GM18526 (cell line): ENCODE results near the gene HEPHL1.

ENCODE experiments used
- POLR2A ChIP-seq: IDR thresholded peaks from 3 replicates; pipeline ENCODE4 v1.6.1; 2011; ENCODE audit not compliant: insufficient read length; ENCODE audit errors: extremely low read depth

The HEPHL1 gene, protein sequence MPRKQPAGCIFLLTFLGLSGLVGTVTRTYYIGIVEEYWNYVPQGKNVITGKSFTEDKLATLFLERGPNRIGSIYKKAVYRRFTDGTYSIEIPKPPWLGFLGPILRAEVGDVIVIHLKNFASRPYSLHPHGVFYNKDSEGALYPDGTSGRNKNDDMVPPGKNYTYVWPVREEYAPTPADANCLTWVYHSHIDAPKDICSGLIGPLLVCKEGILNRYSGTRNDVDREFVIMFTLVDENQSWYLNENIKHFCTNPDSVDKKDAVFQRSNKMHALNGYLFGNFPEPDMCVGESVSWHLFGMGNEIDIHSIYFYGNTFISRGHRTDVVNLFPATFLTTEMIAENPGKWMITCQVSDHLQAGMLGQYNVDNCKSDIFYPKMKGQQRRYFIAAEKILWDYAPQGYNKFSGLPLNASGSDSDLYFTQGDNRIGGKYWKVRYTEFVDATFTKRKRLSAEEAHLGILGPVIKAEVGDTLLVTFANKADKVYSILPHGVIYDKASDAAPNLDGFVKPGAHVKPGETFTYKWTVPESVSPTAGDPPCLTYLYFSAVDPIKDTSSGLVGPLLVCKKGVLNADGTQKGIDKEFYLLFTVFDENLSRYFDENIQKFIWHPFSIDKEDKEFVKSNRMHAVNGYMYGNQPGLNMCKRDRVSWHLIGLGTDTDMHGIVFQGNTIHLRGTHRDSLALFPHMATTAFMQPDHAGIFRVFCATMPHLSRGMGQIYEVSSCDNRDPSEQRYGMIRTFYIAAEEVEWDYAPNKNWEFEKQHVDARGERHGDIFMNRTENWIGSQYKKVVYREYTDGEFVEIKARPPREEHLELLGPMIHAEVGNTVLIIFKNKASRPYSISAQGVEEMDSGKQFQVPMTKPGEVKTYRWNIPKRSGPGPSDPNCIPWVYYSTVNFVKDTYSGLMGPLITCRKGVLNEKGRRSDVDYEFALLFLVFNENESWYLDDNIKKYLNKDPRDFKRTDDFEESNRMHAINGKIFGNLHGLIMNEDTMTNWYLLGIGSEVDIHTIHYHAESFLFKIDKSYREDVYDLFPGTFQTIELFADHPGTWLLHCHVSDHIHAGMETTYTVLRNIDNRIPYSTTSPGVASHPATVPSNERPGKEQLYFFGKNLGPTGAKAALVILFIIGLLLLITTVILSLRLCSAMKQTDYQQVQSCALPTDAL

DNA sequence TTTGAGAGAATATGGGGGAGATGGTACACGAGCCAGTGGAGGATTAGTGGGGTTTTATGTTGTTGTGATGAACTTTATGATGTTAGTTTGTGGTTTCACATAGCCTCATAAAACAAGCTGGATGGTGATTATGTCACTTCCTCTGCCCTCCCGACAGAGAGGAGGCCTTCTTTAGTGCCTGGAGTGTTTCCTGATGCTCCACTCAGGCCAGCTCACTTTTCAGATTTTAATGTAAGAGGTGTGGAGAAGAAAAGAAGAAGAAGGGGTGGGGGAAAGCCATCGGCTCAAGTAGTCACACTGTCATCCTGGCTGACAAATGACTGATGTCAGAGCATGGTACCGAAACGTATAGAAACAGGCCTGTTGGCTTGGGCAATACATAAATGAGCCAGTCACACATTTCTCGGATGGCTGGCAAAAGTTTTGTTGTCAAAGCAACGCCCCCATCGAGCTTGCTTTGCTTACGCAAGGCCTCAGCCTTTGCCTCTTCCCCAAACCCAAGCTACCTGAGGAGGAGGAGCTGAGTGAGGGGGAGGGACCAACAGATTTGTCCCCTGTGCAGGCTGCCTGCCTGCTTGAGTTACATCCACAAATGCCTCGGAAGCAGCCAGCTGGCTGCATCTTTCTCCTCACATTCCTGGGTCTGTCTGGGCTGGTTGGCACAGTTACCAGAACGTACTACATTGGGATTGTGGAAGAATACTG lies at the start of gene HEPHL1:
Gene HEPHL1 (plus strand): TSS at position 578 of the 705 bp plus-strand sequence. CDS start 15 bp downstream, at position 593.
- TF ChIP-seq POLR2A, result no peak

DNA sequence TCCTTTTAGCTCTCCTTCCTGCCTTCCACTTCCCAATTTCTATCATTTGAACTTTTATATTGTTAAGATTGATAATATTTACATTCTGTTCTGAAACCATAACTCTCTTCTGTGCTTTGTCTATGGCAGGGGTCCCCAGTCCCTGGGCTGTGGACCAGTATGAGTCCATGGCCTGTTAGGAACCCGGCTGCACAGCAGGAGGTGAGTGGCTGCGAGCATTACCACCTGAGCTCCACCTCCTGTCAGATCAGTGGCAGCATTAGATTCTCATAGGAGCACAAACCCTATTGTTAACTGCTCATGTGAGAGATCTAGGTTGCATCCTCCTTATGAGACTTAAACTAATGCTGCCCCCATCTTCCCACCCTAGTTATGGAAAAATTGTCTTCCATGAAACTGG lies 48.4 kb upstream of the HEPHL1 start:
- TF ChIP-seq POLR2A, result no peak

DNA sequence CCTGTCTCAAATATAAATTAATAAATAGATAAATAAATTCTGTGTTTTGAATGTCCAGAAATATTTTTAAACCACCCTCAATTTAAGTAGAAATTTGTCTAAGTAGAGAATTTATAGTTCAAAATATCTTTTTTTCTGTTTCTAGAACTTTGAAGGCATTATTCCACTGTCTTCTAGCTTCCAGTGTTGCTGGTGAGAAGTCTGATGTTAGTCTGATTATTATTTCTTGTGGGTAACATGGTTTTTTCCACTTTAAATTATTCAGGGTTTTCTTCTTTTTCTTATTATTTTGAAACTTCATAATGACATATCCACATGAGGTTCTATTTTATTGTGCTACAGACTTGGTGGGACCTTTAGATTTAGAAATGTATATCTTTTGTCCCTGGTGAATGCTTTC lies 46.4 kb upstream of the HEPHL1 start:
- TF ChIP-seq POLR2A, result no peak

DNA sequence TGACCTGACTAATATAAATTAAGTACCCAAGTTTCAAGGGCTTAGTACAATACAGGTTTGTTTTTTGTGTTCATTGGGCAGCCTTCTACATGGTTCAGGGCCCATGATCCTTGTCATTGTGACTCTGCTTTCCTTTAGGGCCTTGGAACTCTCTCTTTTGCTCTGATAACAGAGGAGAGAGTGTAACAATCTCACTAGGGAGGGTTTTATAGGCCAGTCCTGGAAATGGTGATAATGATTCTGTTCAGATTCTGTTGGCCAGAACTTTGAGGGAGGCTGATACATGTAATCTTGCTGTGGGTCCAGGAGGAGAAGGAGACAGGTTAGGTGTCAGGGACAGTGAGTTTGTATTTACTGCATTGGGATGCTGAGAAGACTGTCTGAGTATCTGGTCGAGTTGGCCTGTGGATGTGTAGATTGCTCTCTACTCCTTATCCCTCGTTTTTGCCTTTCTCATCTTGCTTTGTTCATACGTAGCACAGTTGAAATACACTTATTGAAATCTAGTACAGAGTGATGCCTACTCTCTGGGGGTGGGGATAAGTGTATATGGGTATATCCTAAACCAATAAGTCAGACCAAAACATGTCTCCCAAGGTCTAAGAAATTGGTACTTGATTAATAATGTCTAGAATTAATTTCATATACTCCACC lies 37.5 kb upstream of the HEPHL1 start:
- TF ChIP-seq POLR2A, result no peak

DNA sequence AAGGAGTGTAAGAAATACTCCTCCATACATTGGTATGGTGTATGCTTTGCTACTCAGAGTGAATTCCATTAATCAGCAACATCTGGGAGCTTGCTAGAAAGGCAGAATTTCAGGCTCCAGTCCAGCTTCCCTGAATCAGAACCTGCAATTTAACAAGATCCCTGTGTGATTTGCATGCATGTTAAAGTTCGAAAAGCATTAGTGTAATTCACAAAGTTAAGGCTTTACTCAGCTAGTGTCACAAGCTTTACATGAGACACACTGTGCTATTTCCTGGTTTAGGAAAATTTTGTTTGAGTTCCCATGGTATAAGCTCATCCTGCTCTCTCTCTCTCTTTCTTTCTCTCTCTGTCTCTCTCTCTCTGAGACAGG lies 37.0 kb upstream of the HEPHL1 start:
- no peak for TF ChIP-seq POLR2A

DNA sequence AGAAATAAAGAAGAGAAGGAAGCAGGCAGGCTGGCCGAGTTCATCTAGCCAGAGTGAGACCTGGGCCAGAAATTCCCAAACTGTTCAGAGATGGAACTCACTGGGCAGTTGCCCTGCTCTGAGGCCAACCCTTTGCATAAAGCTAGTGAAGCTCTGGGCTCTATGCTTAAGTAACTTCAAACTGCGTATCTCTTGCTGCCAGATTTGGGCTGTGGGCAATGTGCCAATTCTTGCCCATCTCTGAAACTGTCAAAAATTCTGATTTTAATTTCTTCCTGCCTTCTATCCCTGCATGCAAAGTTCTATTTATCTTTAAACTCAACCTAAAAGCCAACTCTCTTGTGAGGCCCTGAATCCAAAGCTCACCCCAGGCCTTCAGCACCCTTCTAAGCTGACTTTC lies 36.2 kb upstream of the HEPHL1 start:
- TF ChIP-seq POLR2A, result no peak

DNA sequence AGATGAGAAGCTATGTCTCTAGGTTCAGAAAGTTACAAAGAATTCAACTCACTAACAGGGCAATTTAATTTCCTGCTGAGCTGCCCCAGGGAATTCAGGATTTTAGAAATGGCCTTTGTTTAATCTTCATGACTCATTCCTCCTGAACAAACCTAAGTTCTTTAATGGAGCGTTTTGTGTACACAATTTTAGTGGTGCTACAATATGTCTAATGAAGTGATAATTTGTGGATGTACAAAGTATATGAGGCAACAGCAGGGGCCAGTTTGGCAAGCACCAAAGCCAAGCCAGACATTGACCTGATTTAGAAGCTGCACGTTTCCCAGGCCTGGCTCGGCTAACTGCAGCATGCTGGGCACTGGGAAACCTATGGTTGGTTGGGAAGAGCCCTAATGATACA lies 34.4 kb upstream of the HEPHL1 start:
- no peak for TF ChIP-seq POLR2A

DNA sequence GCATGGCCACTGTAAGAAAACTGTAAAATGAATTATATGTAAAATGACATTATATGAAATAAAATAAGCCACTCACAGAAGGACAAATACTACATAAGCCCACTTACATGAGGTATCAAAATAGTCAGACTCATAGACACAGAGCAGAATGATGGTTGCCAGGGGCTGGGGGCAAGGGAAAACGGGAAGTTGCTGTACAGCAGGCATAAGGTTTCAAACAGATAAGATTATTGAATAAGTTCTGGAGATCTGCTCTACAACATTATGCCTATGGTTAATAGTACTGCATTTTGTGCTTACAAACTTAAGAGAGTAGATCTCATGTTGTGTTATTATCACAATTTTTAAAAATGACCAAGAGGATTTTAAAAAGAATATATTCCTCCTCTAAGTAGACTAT lies 32.7 kb upstream of the HEPHL1 start:
- no peak for TF ChIP-seq POLR2A

DNA sequence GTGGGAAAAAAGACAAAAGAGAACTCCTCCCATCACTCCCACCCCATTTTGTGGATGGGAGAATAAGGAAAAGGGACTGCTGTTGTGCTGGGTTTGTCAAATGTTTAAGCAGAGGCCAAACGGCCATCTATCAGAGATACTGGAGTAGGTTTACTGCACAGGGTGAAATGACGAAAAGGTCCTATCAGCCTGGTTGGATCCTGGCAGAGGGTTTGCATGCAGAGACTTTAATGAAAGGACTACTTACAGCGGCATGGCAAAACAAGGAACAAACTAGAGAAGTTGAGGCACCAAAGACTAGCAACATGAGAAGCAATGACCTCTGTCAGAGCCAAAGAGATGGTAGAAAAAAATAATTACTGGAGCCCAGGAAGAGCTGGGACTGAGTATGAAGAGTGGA lies 32.2 kb upstream of the HEPHL1 start:
- TF ChIP-seq POLR2A, result no peak

DNA sequence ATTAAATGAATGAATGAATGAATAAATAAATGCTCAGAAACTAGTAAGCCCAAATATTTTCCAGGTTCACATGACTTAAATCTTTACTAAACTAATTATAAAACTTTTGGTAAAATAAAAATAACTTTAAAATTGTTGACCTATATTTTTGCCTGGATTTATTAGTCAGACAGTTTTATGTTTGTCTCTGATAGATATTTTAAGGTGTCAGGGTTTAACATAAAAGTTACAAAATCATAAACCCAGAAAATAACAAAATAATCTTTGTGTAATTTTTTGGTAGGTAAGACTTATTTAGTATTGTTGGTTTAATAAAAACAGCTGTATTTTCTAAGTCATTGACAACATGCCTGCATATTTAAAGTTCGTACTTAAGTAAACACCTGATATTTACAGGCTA lies 27.4 kb upstream of the HEPHL1 start:
- TF ChIP-seq POLR2A, result no peak

DNA sequence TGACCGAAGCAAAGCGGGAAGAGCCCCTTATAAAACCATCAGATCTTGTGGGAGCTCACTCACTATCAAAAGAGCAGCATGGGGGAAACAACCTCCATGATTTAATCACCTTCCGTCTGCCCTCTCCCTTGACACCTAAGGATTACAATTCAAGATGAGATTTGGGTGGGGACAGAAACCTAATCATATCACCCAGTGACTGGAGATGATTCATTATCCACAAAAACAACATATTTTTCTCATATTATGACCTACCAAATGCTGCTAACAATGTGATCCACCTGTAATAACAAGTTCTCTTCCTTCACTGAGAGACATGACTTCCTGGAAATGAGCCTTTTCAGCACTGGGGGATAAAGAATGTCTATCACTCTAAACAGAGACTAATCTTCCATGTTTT lies 23.4 kb upstream of the HEPHL1 start:
- no peak for TF ChIP-seq POLR2A

DNA sequence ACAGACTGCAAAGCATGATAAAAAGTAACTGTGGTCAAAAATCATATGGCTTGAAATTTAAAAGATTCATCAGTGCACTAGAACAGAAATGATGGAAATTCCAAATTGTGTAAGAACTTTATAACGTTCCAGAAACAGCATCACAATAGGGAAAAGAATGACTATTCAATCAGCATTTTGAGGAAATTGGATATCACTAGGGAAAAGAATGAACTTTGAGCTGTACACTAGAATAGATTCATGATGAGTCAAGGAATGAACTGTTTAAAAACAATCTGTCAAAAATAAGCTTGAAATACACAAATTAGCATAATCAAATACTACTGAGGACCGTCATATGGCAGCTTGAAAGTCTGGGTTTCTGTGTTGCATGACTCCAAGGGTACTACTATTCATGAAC lies 20.5 kb upstream of the HEPHL1 start:
- no peak for TF ChIP-seq POLR2A

DNA sequence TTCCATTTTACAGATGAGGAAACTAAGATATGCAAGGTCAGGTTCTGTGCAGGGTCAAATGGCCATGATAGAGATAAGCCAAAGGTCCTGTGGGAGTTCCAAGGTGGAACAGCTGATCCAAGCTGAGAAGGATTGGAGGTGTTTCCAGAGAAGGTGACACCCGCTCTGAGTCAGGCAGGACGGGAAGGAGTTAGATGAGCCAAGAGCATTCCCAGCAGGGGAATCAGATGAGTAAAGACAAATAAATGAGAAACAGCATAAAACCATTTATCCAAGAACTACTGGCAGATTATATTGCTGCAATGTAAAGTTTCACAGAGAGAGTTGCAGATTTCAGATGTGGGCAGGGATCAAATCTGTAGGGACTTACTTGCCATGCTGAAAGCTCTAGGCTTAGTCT lies 18.9 kb upstream of the HEPHL1 start:
- TF ChIP-seq POLR2A, result no peak

DNA sequence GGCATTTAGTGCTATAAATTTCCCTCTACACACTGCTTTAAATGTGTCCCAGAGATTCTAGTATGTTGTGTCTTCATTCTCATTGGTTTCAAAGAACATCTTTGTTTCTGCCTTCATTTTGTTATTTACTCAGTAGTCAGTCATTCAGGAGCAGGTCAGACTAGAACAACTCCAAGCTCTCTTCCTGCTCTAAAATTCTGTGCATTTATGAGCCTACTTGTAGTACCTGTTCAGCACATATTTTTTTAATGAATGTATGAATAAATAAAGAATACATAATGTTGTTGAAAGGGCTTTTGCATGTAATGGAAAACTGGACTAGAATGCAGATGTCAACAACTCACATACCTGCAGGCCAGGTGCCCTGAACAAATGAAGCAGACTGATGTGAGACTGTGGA lies 13.7 kb upstream of the HEPHL1 start:
- no peak for TF ChIP-seq POLR2A

DNA sequence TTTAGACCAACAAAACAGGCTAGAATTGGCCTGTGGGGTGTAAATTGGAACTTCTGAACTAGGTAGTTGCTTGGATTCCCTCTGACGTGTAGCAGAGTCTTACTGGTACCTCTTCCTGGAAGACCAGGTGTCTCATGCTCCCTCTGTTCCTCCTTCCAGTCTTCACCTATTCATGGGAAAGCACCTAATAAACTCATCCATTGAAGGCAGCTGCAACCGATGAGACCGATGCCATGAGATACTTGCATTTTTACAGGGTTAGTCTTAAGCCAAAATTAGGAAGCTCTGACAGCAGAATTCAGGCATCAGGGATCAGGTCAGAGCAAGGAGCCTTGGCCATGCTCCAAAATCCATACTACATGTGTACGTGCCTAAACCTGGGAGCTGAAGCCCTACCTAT lies 13.2 kb upstream of the HEPHL1 start:
- TF ChIP-seq POLR2A, result no peak
